CD4-positive, alpha-beta T cell treated with Interleukin-2 at 100 ng/mL for 4 hours (primary cell): ENCODE results near the gene GRAMD1A.
"Not testable (repeated sequence)": the region's sequence is repeated elsewhere in the genome, so short reads cannot be mapped to it uniquely, and the experiment has no call there.

ENCODE experiments used
- DNase-seq: peaks from one replicate; pipeline ENCODE4 v3.0.0-alpha.2; 2020; ENCODE audit warnings: low spot score

The GRAMD1A gene

DNA sequence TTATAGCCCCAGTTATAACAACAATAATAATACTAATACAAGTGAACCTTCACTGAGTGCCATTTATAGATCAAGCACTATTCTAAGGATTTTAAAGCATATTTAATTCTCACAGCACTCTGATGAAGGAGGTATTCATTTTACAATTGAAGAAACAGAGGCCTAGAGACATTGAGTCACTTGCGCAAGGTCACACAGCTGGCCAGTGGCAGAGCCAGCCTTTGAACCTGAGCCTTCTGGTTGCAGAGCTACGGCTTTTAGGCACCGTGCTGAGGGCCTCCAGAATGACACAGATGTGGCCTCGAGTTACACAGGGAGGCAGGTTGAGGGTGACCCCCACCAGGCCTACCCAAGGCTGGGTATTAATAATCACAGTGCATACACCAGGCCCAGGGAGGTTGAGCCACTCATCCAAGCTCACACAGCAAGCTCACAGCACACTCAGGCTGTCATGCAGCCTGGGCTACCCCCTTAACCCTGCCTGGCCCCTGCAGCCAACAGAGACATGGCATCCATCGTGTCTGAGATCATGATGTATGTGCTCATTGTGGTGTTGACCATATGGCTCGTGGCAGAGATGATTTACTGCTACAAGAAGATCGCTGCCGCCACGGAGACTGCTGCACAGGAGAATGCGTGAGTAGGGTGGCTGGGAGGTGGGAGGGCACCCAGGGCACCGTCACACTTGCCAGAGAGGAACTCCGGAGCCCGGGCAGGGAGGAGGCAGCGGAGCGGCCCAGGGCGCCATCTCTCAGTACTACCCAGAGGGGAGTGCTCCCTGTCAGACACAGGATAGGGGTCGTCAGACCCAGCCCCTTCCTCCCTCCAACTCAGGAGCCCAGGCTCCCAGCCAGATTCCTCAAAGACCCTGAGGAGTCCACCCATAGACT is 38.7 kb downstream of the GRAMD1A start:
- DNase-seq, result no peak

DNA sequence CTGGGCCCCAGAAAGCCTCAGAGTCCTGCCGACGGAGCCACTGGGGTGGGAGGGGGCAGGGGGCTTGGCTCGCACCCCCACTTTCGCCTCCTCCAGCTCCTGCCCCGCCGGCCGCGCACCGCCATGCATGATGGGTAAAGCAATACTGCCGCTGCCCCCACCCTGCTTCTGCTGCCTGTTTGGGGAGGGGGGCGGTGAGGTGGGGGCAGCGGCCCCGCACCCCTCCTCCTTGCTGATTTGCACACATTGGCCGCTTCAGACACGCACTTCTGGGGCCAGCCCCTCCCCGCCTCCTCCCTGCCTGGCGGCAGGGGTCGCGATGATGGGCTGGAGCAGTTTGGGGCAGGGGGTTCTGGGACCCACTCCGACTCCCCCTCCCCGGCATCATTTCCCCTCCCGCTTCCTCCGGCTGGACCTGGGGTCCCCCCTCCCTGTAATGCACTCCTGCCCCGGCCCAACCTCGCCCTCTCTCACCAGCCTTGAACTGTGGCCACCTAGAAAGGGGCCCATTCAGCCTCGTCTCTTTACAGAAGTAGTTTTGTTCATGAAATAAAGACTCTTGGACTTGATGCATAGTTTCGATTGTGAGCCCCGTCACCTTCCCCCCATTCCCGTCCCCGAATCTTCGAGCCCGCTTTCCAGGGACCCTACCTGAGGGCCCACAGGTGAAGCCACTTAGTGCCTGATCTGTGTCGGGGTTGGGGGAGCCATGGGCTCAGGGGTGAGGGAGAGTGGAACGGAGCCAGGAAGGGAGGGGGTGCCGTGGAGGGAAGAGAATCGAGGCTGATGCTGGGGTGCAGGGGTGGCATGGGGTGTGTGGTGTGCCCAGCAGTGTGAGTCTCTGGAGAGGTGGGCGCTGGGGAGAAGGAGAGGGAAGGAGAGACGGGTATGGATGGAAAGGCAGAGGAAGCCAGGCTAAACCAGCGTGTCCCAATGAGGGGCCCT is 40.0 kb downstream of the GRAMD1A start:
- no peak for DNase-seq

GRCh38 chr19:35040826-35041547 is 40.9 kb downstream of the GRAMD1A start:
- DNase-seq, result no peak

DNA sequence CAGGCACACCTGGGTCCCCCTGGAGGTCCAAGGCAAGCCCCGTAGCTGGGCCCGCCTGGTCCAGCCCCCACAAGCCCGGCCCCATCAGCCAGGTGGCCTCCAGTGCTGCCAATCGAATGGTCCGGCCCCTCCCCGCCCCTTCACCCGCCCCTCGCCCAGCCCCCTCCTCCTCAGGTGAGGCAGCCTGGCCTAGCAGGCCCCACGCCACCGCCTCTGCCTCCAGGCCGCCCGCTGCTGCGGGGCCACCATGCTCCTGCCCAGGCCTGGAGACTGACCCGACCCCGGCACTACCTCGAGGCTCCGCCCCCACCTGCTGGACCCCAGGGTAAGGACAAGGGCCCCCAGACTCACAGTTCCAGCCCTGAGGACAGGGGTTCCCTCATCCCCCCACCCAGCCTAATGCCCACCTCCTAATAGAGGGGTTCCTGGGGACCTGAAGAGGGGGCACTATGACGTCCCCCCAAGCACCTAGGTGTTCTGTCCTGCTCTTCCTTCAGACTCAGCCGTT is 41.5 kb downstream of the GRAMD1A start, which contains the start of gene HPN:
TSS of gene HPN (plus strand) at position 174 of the 508 bp plus-strand sequence. CDS start 786 bp downstream, outside the sequence.
- no peak for DNase-seq

GRCh38 chr19:35042056-35042730 is 42.1 kb downstream of the GRAMD1A start:
- no peak for DNase-seq

DNA sequence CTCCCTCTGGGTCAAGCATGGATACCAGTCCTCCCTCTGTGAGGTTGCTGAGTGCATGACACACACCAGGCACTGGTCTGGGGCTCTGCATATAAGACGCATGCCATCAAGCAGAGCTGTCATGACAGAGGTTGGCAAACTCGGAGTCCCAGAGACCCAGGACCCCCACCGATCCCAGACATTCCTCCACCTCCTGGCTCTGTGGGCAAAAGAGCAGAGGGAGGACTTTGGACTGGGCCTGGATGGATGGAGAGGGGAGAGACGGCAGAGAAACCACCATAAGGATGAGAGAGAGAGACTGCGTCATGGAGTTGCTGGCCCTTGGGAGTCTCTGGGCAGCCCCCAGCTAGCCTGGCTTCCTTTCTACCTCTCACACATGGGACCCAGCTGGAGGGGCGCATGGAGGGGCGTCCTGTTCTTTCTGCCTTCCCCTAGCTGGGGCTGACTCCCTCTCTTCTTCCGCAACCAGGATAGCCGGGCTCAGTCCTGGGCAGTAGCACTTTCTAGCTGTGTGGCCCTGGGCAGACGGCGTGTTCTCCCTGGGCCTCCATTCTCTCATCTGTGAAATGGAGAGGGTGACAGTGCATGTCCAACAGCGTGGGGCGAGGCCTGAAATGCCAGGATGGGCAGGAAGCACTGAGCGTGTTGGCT is 43.0 kb downstream of the GRAMD1A start:
- DNase-seq, result no peak

DNA sequence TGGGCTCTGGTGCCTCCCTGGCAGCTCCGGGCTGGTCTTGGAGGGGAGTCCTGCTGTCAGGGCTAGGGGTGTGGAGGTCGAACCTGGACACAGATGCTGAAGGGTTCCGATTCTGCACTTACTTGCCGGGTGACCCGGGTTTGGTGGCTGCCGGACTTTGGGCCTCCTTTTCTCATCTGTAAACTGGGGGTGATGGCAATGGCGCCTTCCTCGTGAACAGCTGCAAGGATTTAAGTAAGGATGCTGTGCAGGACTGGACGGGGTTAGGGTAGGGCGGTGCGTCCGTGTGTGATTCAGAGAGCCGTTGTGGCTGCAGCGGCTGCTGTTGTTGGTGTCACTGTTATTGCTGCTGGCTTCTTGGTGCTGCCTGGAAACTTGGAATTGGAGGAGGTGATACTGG is 43.8 kb downstream of the GRAMD1A start:
- no peak for DNase-seq

DNA sequence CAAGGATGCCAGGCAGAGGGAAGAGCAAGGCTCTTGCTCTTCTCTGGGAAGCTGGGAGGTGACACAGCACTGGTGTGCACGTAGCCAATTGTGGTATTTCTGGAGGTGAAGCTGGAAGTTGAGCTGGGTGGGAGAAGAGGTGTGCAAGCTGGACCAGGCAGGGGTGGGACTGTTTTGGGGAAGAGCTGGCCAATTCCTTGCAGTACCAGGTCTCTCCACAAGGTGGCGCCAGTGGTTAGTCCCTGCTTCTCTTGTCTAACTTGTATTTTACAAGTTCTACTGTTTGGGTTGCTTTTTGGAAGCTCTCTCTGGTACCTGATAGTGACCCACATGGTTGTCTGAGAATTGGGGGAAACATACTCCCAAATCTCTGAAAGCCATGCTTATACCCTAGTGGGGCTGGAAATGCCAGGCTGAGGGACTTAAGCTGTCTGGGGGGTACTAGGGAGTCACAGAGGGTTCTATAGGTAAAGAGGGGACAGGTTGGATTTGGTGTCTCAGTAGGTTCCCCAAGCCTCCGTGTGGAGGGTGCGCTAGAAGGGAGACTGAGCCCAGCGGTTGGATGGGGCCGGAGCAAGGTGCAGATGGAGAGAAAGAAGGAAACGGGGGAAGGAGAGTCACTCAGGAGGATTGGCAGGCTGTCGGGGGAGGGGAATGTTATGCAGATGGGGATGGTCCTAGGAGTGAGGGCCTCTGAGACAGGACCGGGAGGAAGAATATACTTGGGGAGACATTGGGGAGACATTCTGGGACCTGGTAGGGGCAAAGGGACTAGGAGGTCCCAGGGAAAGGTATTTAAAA is 44.4 kb downstream of the GRAMD1A start:
- DNase-seq, result peak; percentile 60

- DNase-seq, result peak; percentile 26
Measured at GRCh38 chr19:35045667-35046300, 45.7 kb downstream of the GRAMD1A start.

DNA sequence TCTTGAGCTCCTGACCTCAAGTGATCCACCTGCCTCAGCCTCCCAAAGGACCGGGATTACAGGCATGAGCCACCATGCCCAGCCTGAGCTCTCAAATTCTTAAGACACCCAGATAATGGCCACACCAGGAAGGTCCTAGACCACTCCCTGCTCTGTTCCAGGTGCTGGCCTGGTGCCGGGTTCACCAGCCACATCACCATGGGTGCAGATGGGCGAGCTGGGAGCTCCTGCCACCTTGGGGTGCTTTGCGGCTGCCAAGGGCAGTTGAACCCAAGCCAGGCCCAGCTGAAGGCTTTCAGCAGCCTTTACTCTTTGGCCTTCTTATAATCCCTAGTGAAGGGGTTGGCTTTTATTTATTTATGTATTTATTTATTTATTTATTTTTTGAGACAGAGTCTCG is 46.3 kb downstream of the GRAMD1A start:
- DNase-seq, result no peak

GRCh38 chr19:35048911-35049411 is 48.8 kb downstream of the GRAMD1A start:
- DNase-seq, result no peak

DNA sequence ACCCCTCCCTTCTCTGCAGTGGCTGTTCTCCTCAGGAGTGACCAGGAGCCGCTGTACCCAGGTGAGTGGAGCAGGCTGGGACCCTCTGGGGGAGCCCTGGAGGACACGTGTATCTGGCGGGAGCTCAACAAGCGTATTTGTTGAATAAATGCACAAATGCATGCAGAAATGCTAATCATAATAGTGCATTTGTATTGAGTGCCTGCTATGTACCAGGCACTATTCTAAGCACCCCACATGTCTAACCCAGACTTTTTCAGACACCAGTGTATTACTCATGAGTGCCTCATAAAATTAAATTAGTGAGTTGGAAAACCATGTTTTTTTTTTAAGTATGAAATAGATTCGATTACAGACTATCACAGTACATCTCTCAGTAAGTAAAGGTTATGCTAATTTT is 49.3 kb downstream of the GRAMD1A start:
- DNase-seq, result no peak

DNA sequence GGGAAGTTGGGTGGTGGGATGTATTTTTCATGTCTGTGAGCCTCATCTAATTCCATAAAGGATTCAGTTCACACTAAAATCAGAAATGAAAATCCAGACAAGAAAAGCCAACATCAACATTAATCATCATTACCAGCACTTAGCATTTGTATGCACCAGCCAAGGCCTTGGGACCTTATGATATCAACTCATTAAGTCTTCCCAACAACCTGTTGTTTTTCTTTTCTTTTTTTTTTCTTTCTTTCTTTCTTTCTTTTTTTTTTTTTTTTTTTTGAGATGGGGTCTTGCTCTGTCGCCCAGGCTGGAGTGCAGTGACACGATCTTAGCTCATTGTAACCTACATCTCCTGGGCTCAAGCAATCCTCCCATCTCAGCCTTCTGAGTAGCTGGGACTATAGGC is 50.5 kb downstream of the GRAMD1A start:
- DNase-seq, result not testable (repeated sequence)

DNA sequence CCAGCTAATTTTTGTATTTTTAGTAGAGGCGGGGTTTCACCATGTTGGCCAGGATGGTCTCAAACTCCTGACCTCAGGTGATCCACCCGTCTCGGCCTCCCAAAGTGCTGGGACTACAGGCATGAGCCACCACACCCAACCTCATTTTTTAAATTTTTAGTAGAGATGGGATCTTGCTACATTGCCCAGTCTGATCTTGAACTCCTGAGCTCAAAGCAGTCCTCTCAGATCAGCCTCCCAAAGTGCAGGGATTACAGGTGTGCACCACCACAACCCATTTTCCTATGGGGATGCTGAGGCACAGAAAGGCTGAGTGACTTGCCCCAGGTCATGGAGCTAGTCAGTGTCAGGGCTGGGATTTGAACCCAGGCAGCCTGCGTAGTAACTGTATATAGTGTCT is 51.1 kb downstream of the GRAMD1A start:
- not testable (repeated sequence) for DNase-seq

- DNase-seq, result no peak
Measured at GRCh38 chr19:35051796-35052195, 51.7 kb downstream of the GRAMD1A start.

DNA sequence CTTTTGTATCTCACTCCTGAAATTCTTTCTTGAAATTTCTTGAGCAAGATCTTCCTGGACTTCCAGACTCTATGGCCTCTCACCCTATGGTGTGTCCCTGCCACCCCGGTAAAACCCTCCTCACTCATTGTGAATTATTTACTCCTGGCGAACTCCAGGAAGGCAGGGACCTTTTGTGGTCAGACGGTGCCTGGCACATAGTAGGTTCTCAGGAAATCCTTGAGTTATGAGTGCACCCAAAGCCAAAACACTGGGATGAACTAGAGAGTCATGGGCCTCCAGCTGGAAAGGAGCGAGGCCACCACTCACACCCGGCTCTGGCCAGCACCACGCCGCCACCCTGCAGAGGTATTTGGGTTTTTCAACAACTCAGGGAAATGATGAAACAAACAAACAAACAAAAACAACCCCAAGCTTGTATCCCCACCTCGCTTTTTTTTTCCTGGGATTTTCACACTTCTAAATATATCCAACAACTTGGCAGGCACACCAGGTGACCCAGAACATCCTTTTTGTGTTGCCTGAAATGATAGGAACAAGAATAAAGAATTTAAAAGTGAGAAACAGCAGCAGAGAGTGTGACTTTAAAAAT is 52.6 kb downstream of the GRAMD1A start:
- no peak for DNase-seq

DNA sequence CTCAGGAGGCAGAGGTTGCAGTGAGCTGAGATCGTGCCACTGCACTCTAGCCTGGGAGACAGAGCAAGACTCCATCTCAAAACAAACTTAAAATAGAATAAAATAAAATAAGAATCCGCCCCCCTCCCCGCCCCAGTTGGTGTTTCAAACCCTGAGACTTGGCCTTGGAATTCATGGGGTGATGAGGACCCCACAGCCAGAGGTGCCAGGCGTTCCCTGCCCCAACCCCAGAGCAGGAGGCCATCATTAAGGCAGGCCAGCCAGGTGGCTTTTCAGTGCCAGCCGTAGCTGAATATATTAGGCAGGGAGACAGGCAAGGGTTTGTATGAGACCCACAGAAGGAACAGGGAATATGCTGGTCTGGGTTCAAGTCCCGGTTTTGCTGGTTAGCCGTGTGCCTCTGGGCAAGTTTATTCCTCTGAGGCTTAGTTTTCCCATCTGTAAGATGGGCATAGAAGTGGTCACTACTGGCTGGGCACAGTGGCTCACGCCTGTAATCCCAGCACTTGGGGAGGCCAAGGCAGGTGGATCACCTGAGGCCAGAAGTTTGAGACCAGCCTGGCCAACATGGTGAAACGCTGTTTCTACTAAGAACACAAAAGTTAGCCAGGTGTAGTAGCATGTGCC is 53.7 kb downstream of the GRAMD1A start:
- DNase-seq, result no peak

DNA sequence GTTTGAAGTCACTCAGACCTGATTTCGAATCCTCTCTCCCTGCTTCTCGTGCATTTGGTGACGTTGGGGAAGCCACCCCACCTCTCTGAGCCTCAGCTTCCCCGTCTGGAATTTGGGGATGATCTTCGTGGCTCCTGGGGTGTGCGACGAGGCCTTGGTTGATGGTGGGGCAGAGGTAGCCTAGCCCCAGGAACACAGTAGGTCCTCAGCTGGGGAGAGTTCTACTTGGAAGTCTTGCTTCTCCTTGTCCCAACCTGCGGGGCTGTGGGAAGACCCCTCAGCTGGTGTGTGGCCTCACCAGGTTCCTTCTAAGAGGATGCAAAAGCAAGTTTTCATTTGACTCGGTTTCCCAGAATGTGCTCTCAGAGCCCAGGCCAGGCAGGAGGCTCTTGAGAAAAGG is 54.5 kb downstream of the GRAMD1A start:
- DNase-seq, result no peak
